IMR-90 (cell line): Measurements from ENCODE around the gene CDK5R1. TPM values are rescaled to one million over a fixed set of nuclear protein-coding genes. Genes with fewer than 3 reads are reported as not detected.
A peak's percentile ranks its signal among the peaks of the same experiment; 100 is the strongest.

ENCODE experiments used
- ATAC-seq: fragments of 200-7000 bp; cut with Tn5 transposase; 2 replicates; pipeline ENCODE4 v1.9.1; 2020; ENCODE audit warnings: low read depth, mild to moderate bottlenecking, moderate library complexity
- BruUV-seq: library from RNA; stranded (reverse); fragments of 400-500 nt; replicated peaks from 2 replicates; lab custom pipeline; 2021; lab: Mats Ljungman, UMichigan
- CTCF ChIA-PET: fragments of 300-600 bp; formaldehyde crosslinking; extraction: SDS; loops from one replicate; lab custom pipeline; 2021; ENCODE audit warnings: antibody characterized with exemption; lab: Yijun Ruan, JAX
- POLR2A ChIA-PET: fragments of 300-600 bp; sonication (Branson Sonifier 250); formaldehyde crosslinking; loops from one replicate; lab custom pipeline; 2022; ENCODE audit warnings: antibody characterized with exemption; ENCODE audit not compliant: unreplicated experiment; lab: Charles Lee
- DNase-seq: peaks from one replicate; pipeline ENCODE4 v3.0.0; 2013
- H2AFZ ChIP-seq: replicated peaks from 2 replicates; pipeline ENCODE3; 2013; ENCODE audit warnings: low read length, mild to moderate bottlenecking; ENCODE audit not compliant: poor library complexity
- H2AK5ac ChIP-seq: 2 replicates; pipeline ENCODE4 v1.6.1; 2013; ENCODE audit warnings: low read depth, low read length, inconsistent platforms
- H2AK9ac ChIP-seq: replicated peaks from 2 replicates; pipeline ENCODE3; 2013; ENCODE audit warnings: mild to moderate bottlenecking, low read depth, low read length, moderate library complexity; ENCODE audit not compliant: poor library complexity
- H2BK120ac ChIP-seq: 2 replicates; pipeline ENCODE4 v1.6.1; 2013; ENCODE audit warnings: low read depth, low read length, inconsistent platforms
- H2BK15ac ChIP-seq: 3 replicates; pipeline ENCODE4 v1.6.1; 2013; ENCODE audit warnings: low read depth, low read length, inconsistent platforms
- H2BK20ac ChIP-seq: 2 replicates; pipeline ENCODE4 v1.6.1; 2013; ENCODE audit warnings: low read depth, mild to moderate bottlenecking, inconsistent platforms, low read length, moderate library complexity
- H2BK5ac ChIP-seq: 2 replicates; pipeline ENCODE4 v1.6.1; 2013; ENCODE audit warnings: mild to moderate bottlenecking, low read depth, low read length, inconsistent platforms; ENCODE audit not compliant: poor library complexity, severe bottlenecking
- H3K14ac ChIP-seq: replicated peaks from 2 replicates; pipeline ENCODE4 v1.6.1; 2013; ENCODE audit warnings: low read depth, low read length, inconsistent platforms
- H3K18ac ChIP-seq: 2 replicates; pipeline ENCODE4 v1.6.1; 2013; ENCODE audit warnings: low read depth, low read length, control low read depth
- H3K23ac ChIP-seq: 2 replicates; pipeline ENCODE4 v1.6.1; 2013; ENCODE audit warnings: low read depth, low read length, inconsistent platforms
- H3K27ac ChIP-seq: 2 replicates; pipeline ENCODE4 v1.5.1; 2013; ENCODE audit warnings: mild to moderate bottlenecking, control low read depth, low read length; ENCODE audit not compliant: insufficient read depth
- H3K27me3 ChIP-seq: 2 replicates; pipeline ENCODE4 v1.6.1; 2013; ENCODE audit warnings: low read length; ENCODE audit not compliant: control insufficient read depth, insufficient read depth
- H3K36me3 ChIP-seq: 2 replicates; pipeline ENCODE4 v1.6.1; 2013; ENCODE audit warnings: low read length, mixed read lengths; ENCODE audit not compliant: control insufficient read depth, insufficient read depth
- H3K4ac ChIP-seq: 2 replicates; pipeline ENCODE4 v1.6.1; 2013; ENCODE audit warnings: low read depth, low read length, inconsistent platforms
- H3K4me1 ChIP-seq: 2 replicates; pipeline ENCODE4 v1.6.1; 2013; ENCODE audit warnings: low read length, mixed read lengths; ENCODE audit not compliant: control insufficient read depth, insufficient read depth
- H3K4me2 ChIP-seq: 2 replicates; pipeline ENCODE4 v1.6.1; 2013; ENCODE audit warnings: low read depth, mild to moderate bottlenecking, control low read depth, low read length, moderate library complexity
- H3K4me3 ChIP-seq: 2 replicates; pipeline ENCODE4 v1.5.1; 2013; ENCODE audit warnings: low read depth, mild to moderate bottlenecking, control low read depth, low read length, moderate library complexity; ENCODE audit not compliant: insufficient read depth
- H3K56ac ChIP-seq: 2 replicates; pipeline ENCODE4 v1.6.1; 2013; ENCODE audit warnings: low read length, inconsistent platforms; ENCODE audit not compliant: insufficient read depth; ENCODE audit errors: extremely low read depth
- H3K79me1 ChIP-seq, 2 experiments: 2 replicates each; pipeline ENCODE4 v1.6.1; 2013; ENCODE audit warnings: low read length in 2 of 2, inconsistent platforms in 1 of 2, low read depth in 1 of 2
- H3K9ac ChIP-seq: 2 replicates; pipeline ENCODE4 v1.6.1; 2013; ENCODE audit warnings: low read depth, low read length, control low read depth
- H3K9me1 ChIP-seq: 2 replicates; pipeline ENCODE4 v1.6.1; 2013; ENCODE audit warnings: low read length, inconsistent platforms; ENCODE audit not compliant: insufficient read depth
- H3K9me3 ChIP-seq: 2 replicates; pipeline ENCODE4 v1.6.1; 2013; ENCODE audit warnings: low read length; ENCODE audit not compliant: control insufficient read depth, insufficient read depth
- H4K20me1 ChIP-seq: 2 replicates; pipeline ENCODE4 v1.6.1; 2013; ENCODE audit warnings: low read length, inconsistent platforms; ENCODE audit not compliant: insufficient read depth
- H4K5ac ChIP-seq: 2 replicates; pipeline ENCODE4 v1.6.1; 2013; ENCODE audit warnings: mild to moderate bottlenecking, low read depth, low read length, control low read depth
- H4K8ac ChIP-seq, 2 experiments: 2 replicates each; pipeline ENCODE4 v1.6.1; 2013; ENCODE audit warnings: low read depth in 2 of 2, low read length in 2 of 2, control low read depth in 1 of 2, inconsistent platforms in 1 of 2
- H4K91ac ChIP-seq: 2 replicates; pipeline ENCODE4 v1.6.1; 2013; ENCODE audit warnings: low read depth, low read length, inconsistent platforms; ENCODE audit not compliant: insufficient read depth
- BHLHE40 ChIP-seq: fragments of 150-350 bp; IDR thresholded peaks from 2 replicates; pipeline ENCODE4 v1.6.1; 2016; ENCODE audit warnings: mild to moderate bottlenecking, low read depth, low read length
- CEBPB ChIP-seq: IDR thresholded peaks from 2 replicates; pipeline ENCODE4 v1.6.1; 2012; ENCODE audit warnings: low read depth, low read length, improper control_type of control experiment
- CHD1 ChIP-seq: IDR thresholded peaks from 2 replicates; pipeline ENCODE4 v1.6.1; 2012; ENCODE audit warnings: low read depth, low read length, improper control_type of control experiment
- CTCF ChIP-seq: conservative IDR thresholded peaks from 2 replicates; pipeline ENCODE4 v1.5.1; 2012; ENCODE audit warnings: mild to moderate bottlenecking, low read depth, low read length, improper control_type of control experiment
- ELK1 ChIP-seq: fragments of 150-350 bp; IDR thresholded peaks from 2 replicates; pipeline ENCODE4 v1.6.1; 2016; ENCODE audit warnings: low read depth, mild to moderate bottlenecking, low read length, moderate library complexity, borderline replicate concordance
- FOS ChIP-seq: fragments of 150-350 bp; IDR thresholded peaks from 2 replicates; pipeline ENCODE4 v1.6.1; 2016; ENCODE audit warnings: low read depth, low read length
- MAFK ChIP-seq: IDR thresholded peaks from 2 replicates; pipeline ENCODE4 v1.6.1; 2012; ENCODE audit warnings: low read depth, low read length, improper control_type of control experiment
- MAZ ChIP-seq: IDR thresholded peaks from 2 replicates; pipeline ENCODE4 v1.6.1; 2012; ENCODE audit warnings: low read depth, mild to moderate bottlenecking, low read length, improper control_type of control experiment, moderate library complexity, borderline replicate concordance
- NFE2L2 ChIP-seq: fragments of 150-350 bp; IDR thresholded peaks from 2 replicates; pipeline ENCODE4 v1.6.1; 2016; ENCODE audit warnings: low read depth, mild to moderate bottlenecking, low read length
- POLR2A ChIP-seq: IDR thresholded peaks from 2 replicates; pipeline ENCODE4 v1.6.1; 2012; ENCODE audit warnings: mild to moderate bottlenecking, low read depth, low read length
- RAD21 ChIP-seq: IDR thresholded peaks from 2 replicates; pipeline ENCODE4 v1.6.1; 2012; ENCODE audit warnings: low read length, improper control_type of control experiment
- RCOR1 ChIP-seq: IDR thresholded peaks from 2 replicates; pipeline ENCODE4 v1.6.1; 2012; ENCODE audit warnings: mild to moderate bottlenecking, low read length, improper control_type of control experiment; ENCODE audit not compliant: insufficient replicate concordance
- RFX5 ChIP-seq: IDR thresholded peaks from 2 replicates; pipeline ENCODE4 v1.8.0; 2012; ENCODE audit warnings: low read depth, mild to moderate bottlenecking, low read length, moderate library complexity
- USF2 ChIP-seq: fragments of 150-350 bp; IDR thresholded peaks from 2 replicates; pipeline ENCODE4 v1.6.1; 2017; ENCODE audit warnings: mild to moderate bottlenecking, antibody characterized with exemption, low read length, low read depth
- WGBS, 2 experiments: methylation state at CpG; one replicate each; pipeline versions ENCODE4 v1.1.5 to v1.1.7; 2013; ENCODE audit warnings: missing lambda C conversion rate in 2 of 2; ENCODE audit not compliant: insufficient read length in 1 of 2; ENCODE audit errors: extremely low coverage in 2 of 2; 5-methylcytosine and 5-hydroxymethylcytosine counted together
- dilution Hi-C: fragments of 300-500 bp; cut with HindIII; formaldehyde crosslinking; loops from one replicate; pipeline ENCODE4 v1.14.3; 2018; ENCODE audit warnings: low sequenced_read_pairs; ENCODE audit not compliant: unreplicated experiment
- in situ Hi-C: fragments of 300-500 bp; cut with MboI; formaldehyde crosslinking; loops from 3 replicates; pipeline ENCODE4 v1.14.3; 2019; ENCODE audit warnings: low sequenced_read_pairs, inconsistent platforms, mixed read lengths
- intact Hi-C: fragments of 100-400 bp; cut with micrococcal nuclease; formaldehyde crosslinking; loops from 2 replicates; pipeline ENCODE4 v1.10.0; 2022
- polyA plus RNA-seq, 3 experiments: library from polyadenylated mRNA; depleted of rRNA; stranded (reverse); fragments of >200 nt; gene quantifications; 2 replicates each; pipeline ENCODE4 v1.2.3, GENCODE V29; 2012; ENCODE audit warnings: low replicate concordance in 1 of 3
- total RNA-seq: library from RNA; depleted of rRNA; stranded (reverse); fragments of >200 nt; gene quantifications from 2 replicates; pipeline ENCODE4 v1.2.3, GENCODE V29; 2012

Gene CDK5R1
- total and polyA plus RNA-seq, 2 of the 4 experiments (the other 2 are of a cell fraction), result 0.36 to 0.74 TPM

GRCh38 chr17:32497431-32498205 is 10.8 kb downstream of the CDK5R1 start:
- H3K27me3 ChIP-seq, result peaks cover 3% of the 10 kb centered on the region; the same call in 1 of the 2 replicates
- H3K4me3 ChIP-seq, result no peak overlapping the region
- 0 out of 2 replicates have a peak overlapping the region, but pooled peaks have one; percentile 20 for H3K14ac ChIP-seq
- H2BK5ac ChIP-seq, result peak overlapping the region; percentile 39
- peaks cover 5% of the 10 kb centered on the region; the same call in 1 of the 2 replicates for H3K4me1 ChIP-seq
- no peak for DNase-seq
- peak overlapping the region; percentile 80 for H2BK120ac ChIP-seq
- H2AK5ac ChIP-seq, result peak overlapping the region; percentile 83
- peaks cover 5% of the 10 kb centered on the region for H3K9me1 ChIP-seq
- CTCF ChIA-PET, result no interaction called here
- H3K36me3 ChIP-seq, result no peaks in the 10 kb centered on the region
- ATAC-seq, result no peak
- H4K5ac ChIP-seq, result no peak overlapping the region
- in situ Hi-C loops, result loop anchor here (25.0 kb wide), 1 partner anchor 265 kb away; no protein-coding TSS in a partner anchor
- no peak overlapping the region for H3K9ac ChIP-seq
- peak overlapping the region; percentile 80 for H2BK20ac ChIP-seq
- H3K27ac ChIP-seq, result no peak overlapping the region
- intact Hi-C loops, result no loop called here
- H4K20me1 ChIP-seq, result no peaks in the 10 kb centered on the region; the same call in 1 of the 2 replicates
- H3K56ac ChIP-seq, result no peak overlapping the region
- dilution Hi-C loops, result no loop called here
- H3K9me3 ChIP-seq, result no peaks in the 10 kb centered on the region
- H2BK15ac ChIP-seq, result peak overlapping the region; percentile 88; the same call in 1 of the 3 replicates
- WGBS, 2 experiments, result 73% methylated on average over 3 of the region's 18 CpGs; no CpG with 5 or more reads in 1 of the 2 experiments
- H2AK9ac ChIP-seq, result peak overlapping the region; percentile 85
- POLR2A ChIA-PET, result interaction anchor here (0.7 kb wide), 1 partner anchor 60 kb away, joined by 5 read pairs; no protein-coding TSS in a partner anchor
- H3K18ac ChIP-seq, result no peak overlapping the region
- no peak overlapping the region for H3K4me2 ChIP-seq
- H4K8ac ChIP-seq, result peak overlapping the region in 1 of 2 experiments; percentile 59; a peak in 1 of 4 replicates
- H3K4ac ChIP-seq, result peak overlapping the region; percentile 61
- no peaks in the 10 kb centered on the region for H3K79me1 ChIP-seq
- BruUV-seq, result no TSS peak
- peak overlapping the region; percentile 61 for H4K91ac ChIP-seq
- H3K23ac ChIP-seq, result peak overlapping the region; percentile 24; the same call in 1 of the 2 replicates
- peak overlapping the region; percentile 72 for H2AFZ ChIP-seq
- TF ChIP-seq CHD1, result no peak
- TF ChIP-seq USF2, result no peak
- TF ChIP-seq RAD21, result no peak
- no peak for TF ChIP-seq FOS
- TF ChIP-seq POLR2A, result no peak
- TF ChIP-seq RCOR1, result no peak
- no peak for TF ChIP-seq RFX5
- no peak for TF ChIP-seq CTCF
- TF ChIP-seq MAZ, result no peak
- no peak for TF ChIP-seq BHLHE40
- TF ChIP-seq NFE2L2, result no peak
- TF ChIP-seq CEBPB, result no peak
- no peak for TF ChIP-seq MAFK
- no peak for TF ChIP-seq ELK1
